CD4-positive, alpha-beta T cell treated with Interferon alpha-2 for 1 hour (primary cell): ENCODE measurements around the gene HMGXB4.
"Not testable (repeated sequence)": the region's sequence is repeated elsewhere in the genome, so short reads cannot be mapped to it uniquely, and the experiment has no call there.

Experiments used
- DNase-seq, 2 donors: peaks; one replicate each; pipeline ENCODE4 v3.0.0-alpha.2; 2020 to 2022

The HMGXB4 gene

GRCh38 chr22:35257321-35258190 is at the start of gene HMGXB4:
TSS of gene HMGXB4 (plus strand) at chr22:35257493. CDS start at chr22:35262391, 4,898 bp downstream.
- DNase-seq: peak; percentile 88 to 91

- no peak for DNase-seq
These were observed 49.3 kb upstream of the HMGXB4 start for GRCh38 chr22:35208003-35208402.

GRCh38 chr22:35209203-35209602 is 48.1 kb upstream of the HMGXB4 start:
- DNase-seq: no peak

GRCh38 chr22:35212009-35212408 is 45.3 kb upstream of the HMGXB4 start:
- no peak for DNase-seq

GRCh38 chr22:35212996-35213395 is 44.3 kb upstream of the HMGXB4 start:
- no peak for DNase-seq

GRCh38 chr22:35214968-35215367 is 42.3 kb upstream of the HMGXB4 start:
- no peak for DNase-seq

- DNase-seq: no peak
These were observed 41.3 kb upstream of the HMGXB4 start for GRCh38 chr22:35215993-35216392.

GRCh38 chr22:35217527-35217926 is 39.8 kb upstream of the HMGXB4 start:
- no peak for DNase-seq

- no peak for DNase-seq
These were observed 39.2 kb upstream of the HMGXB4 start for GRCh38 chr22:35218079-35218478.

- DNase-seq: no peak
These were observed 38.3 kb upstream of the HMGXB4 start for GRCh38 chr22:35219012-35219411.

GRCh38 chr22:35220221-35220620 is 37.1 kb upstream of the HMGXB4 start:
- no peak for DNase-seq

- DNase-seq: no peak
These were observed 32.3 kb upstream of the HMGXB4 start for GRCh38 chr22:35225010-35225409.

- DNase-seq: no peak
These were observed 30.2 kb upstream of the HMGXB4 start for GRCh38 chr22:35226958-35227647.

- no peak for DNase-seq
These were observed 27.4 kb upstream of the HMGXB4 start for GRCh38 chr22:35229865-35230264.

GRCh38 chr22:35230417-35230816 is 26.9 kb upstream of the HMGXB4 start:
- no peak for DNase-seq

GRCh38 chr22:35230839-35231584 is 26.3 kb upstream of the HMGXB4 start:
- no peak for DNase-seq

GRCh38 chr22:35231585-35232084 is 25.7 kb upstream of the HMGXB4 start:
- peak; percentile 56 to 71 for DNase-seq

- not testable (repeated sequence) for DNase-seq
These were observed 18.5 kb upstream of the HMGXB4 start for GRCh38 chr22:35238749-35239148.

- not testable (repeated sequence) for DNase-seq
These were observed 12.8 kb upstream of the HMGXB4 start for GRCh38 chr22:35244507-35244906.

- no peak for DNase-seq
These were observed 7.1 kb upstream of the HMGXB4 start for GRCh38 chr22:35250156-35250555.

- no peak for DNase-seq
These were observed 3.3 kb upstream of the HMGXB4 start for GRCh38 chr22:35253946-35254345.

GRCh38 chr22:35257002-35257320 is 332 bp upstream of the HMGXB4 start:
- no peak for DNase-seq
